ENCODE measurements around the gene LSG1. TPM values are rescaled to one million over a fixed set of nuclear protein-coding genes. Genes with fewer than 3 reads are reported as not detected.

LSG1 gene
- total RNA-seq, 1 experiment from 2014 or later, result 45.8 TPM

DNA sequence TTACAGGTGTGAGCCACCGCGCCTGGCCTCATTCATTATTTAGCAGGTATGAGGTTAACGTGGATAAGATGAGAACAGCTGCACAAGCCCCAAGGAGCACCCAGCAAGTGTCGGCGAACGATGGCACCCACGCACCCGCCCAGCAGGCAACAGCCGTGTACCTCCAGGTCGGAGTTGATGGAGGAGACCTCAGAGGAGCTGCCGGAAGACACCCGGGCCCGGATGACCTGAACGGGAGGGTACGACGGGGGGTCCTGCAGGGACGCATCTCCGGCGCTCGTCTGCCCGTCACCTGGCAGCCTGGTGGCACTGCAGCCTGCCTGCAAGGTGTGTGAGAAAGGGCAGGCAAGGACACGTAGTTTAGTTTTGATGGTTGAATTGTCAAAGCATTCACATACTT lies 67.9 kb downstream of the LSG1 start (continued):
- TF ChIP-seq, protein P1, sequence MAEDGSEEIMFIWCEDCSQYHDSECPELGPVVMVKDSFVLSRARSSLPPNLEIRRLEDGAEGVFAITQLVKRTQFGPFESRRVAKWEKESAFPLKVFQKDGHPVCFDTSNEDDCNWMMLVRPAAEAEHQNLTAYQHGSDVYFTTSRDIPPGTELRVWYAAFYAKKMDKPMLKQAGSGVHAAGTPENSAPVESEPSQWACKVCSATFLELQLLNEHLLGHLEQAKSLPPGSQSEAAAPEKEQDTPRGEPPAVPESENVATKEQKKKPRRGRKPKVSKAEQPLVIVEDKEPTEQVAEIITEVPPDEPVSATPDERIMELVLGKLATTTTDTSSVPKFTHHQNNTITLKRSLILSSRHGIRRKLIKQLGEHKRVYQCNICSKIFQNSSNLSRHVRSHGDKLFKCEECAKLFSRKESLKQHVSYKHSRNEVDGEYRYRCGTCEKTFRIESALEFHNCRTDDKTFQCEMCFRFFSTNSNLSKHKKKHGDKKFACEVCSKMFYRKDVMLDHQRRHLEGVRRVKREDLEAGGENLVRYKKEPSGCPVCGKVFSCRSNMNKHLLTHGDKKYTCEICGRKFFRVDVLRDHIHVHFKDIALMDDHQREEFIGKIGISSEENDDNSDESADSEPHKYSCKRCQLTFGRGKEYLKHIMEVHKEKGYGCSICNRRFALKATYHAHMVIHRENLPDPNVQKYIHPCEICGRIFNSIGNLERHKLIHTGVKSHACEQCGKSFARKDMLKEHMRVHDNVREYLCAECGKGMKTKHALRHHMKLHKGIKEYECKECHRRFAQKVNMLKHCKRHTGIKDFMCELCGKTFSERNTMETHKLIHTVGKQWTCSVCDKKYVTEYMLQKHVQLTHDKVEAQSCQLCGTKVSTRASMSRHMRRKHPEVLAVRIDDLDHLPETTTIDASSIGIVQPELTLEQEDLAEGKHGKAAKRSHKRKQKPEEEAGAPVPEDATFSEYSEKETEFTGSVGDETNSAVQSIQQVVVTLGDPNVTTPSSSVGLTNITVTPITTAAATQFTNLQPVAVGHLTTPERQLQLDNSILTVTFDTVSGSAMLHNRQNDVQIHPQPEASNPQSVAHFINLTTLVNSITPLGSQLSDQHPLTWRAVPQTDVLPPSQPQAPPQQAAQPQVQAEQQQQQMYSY (CRISPR knock-in tag; IDR thresholded peaks at IDR 0.05), result no peak
- TF ChIP-seq, protein P2, sequence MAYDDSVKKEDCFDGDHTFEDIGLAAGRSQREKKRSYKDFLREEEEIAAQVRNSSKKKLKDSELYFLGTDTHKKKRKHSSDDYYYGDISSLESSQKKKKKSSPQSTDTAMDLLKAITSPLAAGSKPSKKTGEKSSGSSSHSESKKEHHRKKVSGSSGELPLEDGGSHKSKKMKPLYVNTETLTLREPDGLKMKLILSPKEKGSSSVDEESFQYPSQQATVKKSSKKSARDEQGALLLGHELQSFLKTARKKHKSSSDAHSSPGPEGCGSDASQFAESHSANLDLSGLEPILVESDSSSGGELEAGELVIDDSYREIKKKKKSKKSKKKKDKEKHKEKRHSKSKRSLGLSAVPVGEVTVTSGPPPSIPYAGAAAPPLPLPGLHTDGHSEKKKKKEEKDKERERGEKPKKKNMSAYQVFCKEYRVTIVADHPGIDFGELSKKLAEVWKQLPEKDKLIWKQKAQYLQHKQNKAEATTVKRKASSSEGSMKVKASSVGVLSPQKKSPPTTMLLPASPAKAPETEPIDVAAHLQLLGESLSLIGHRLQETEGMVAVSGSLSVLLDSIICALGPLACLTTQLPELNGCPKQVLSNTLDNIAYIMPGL (CRISPR knock-in tag; IDR thresholded peaks at IDR 0.05), result no peak
- TF ChIP-seq ETV6 (CRISPR knock-in tag; IDR thresholded peaks at IDR 0.05) (no peak), ZNF423 (CRISPR knock-in tag; IDR thresholded peaks at IDR 0.05) (no peak), NR2C2 (CRISPR knock-in tag; IDR thresholded peaks at IDR 0.05) (no peak), HMGA2 (CRISPR knock-in tag; IDR thresholded peaks at IDR 0.05) (no peak), MYBL2 (CRISPR knock-in tag; IDR thresholded peaks at IDR 0.05) (no peak), TEAD4 (CRISPR knock-in tag; IDR thresholded peaks at IDR 0.05) (no peak), TP53 (CRISPR knock-in tag; IDR thresholded peaks at IDR 0.05) (no peak), GRHL2 (CRISPR knock-in tag; IDR thresholded peaks at IDR 0.05; ENCODE audit: insufficient replicate concordance, severe bottlenecking) (no peak), CREM (CRISPR knock-in tag; IDR thresholded peaks at IDR 0.05) (no peak), RORB (CRISPR knock-in tag; IDR thresholded peaks at IDR 0.05) (no peak), NFATC4 (CRISPR knock-in tag; IDR thresholded peaks at IDR 0.05) (no peak)
- TF ChIP-seq, protein P3, sequence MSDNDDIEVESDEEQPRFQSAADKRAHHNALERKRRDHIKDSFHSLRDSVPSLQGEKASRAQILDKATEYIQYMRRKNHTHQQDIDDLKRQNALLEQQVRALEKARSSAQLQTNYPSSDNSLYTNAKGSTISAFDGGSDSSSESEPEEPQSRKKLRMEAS (CRISPR knock-in tag; IDR thresholded peaks at IDR 0.05), result no peak

DNA sequence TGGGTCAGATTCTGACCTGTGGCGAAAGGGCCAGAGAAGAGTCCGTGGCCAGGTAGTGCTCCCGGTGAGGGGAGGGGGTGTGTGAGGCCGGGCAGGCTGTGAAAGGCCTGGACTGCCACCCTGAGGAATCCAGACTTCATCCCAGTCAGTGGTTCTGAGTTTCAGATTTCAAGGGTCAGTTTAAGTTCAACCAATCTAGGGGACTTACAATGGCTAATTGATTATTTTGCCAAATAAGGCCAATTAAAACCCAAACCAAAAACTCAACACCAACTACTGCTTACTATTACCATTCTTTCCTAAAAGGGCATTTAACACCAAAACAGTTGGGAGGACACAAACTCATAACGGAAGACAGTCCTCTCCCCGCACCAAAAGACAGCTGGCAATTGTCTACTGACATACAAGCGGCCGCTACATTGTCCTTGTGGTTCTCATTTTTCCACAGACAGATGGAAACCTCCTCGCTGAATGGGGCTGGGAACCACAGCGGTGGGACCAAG lies 69.3 kb downstream of the LSG1 start:
- CTCF ChIA-PET, result interaction anchor here (0.9 to 1.3 kb wide), 2 partner anchors 9 to 131 kb away, joined by 4 to 5 read pairs; no protein-coding TSS in a partner anchor
- Mint-ChIP-seq H3K36me3 (peaks cover 9% of the 10 kb centered on the region), H3K4me1 (no peaks in the 10 kb centered on the region), H3K4me3 (no peak overlapping the region), H3K27me3 (ENCODE audit: low read depth) (no peaks in the 10 kb centered on the region), H3K27ac (no peak overlapping the region), H3K9me3 (no peaks in the 10 kb centered on the region)
- ATAC-seq, result no peak
- no peak for DNase-seq (ENCODE audit: low spot score)
- POLR2A ChIA-PET, result interaction anchor here (0.6 kb wide), 1 partner anchor 13 kb away, joined by 3 read pairs; no protein-coding TSS in a partner anchor
- no peak for TF ChIP-seq ZNF232 (CRISPR knock-in tag; IDR thresholded peaks at IDR 0.05)
- TF ChIP-seq, protein P4, sequence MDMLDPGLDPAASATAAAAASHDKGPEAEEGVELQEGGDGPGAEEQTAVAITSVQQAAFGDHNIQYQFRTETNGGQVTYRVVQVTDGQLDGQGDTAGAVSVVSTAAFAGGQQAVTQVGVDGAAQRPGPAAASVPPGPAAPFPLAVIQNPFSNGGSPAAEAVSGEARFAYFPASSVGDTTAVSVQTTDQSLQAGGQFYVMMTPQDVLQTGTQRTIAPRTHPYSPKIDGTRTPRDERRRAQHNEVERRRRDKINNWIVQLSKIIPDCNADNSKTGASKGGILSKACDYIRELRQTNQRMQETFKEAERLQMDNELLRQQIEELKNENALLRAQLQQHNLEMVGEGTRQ (CRISPR knock-in tag; IDR thresholded peaks at IDR 0.05), result no peak
- TF ChIP-seq ZNF219 (CRISPR knock-in tag; IDR thresholded peaks at IDR 0.05; ENCODE audit: borderline replicate concordance), result no peak
- TF ChIP-seq TEAD4 (CRISPR knock-in tag; IDR thresholded peaks at IDR 0.05), result no peak
- TF ChIP-seq, protein P5, sequence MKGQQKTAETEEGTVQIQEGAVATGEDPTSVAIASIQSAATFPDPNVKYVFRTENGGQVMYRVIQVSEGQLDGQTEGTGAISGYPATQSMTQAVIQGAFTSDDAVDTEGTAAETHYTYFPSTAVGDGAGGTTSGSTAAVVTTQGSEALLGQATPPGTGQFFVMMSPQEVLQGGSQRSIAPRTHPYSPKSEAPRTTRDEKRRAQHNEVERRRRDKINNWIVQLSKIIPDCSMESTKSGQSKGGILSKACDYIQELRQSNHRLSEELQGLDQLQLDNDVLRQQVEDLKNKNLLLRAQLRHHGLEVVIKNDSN (CRISPR knock-in tag; IDR thresholded peaks at IDR 0.05), result no peak
- TF ChIP-seq, protein P6, sequence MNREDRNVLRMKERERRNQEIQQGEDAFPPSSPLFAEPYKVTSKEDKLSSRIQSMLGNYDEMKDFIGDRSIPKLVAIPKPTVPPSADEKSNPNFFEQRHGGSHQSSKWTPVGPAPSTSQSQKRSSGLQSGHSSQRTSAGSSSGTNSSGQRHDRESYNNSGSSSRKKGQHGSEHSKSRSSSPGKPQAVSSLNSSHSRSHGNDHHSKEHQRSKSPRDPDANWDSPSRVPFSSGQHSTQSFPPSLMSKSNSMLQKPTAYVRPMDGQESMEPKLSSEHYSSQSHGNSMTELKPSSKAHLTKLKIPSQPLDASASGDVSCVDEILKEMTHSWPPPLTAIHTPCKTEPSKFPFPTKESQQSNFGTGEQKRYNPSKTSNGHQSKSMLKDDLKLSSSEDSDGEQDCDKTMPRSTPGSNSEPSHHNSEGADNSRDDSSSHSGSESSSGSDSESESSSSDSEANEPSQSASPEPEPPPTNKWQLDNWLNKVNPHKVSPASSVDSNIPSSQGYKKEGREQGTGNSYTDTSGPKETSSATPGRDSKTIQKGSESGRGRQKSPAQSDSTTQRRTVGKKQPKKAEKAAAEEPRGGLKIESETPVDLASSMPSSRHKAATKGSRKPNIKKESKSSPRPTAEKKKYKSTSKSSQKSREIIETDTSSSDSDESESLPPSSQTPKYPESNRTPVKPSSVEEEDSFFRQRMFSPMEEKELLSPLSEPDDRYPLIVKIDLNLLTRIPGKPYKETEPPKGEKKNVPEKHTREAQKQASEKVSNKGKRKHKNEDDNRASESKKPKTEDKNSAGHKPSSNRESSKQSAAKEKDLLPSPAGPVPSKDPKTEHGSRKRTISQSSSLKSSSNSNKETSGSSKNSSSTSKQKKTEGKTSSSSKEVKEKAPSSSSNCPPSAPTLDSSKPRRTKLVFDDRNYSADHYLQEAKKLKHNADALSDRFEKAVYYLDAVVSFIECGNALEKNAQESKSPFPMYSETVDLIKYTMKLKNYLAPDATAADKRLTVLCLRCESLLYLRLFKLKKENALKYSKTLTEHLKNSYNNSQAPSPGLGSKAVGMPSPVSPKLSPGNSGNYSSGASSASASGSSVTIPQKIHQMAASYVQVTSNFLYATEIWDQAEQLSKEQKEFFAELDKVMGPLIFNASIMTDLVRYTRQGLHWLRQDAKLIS (CRISPR knock-in tag; IDR thresholded peaks at IDR 0.05; ENCODE audit: borderline replicate concordance), result no peak
- TF ChIP-seq IRF2 (CRISPR knock-in tag; IDR thresholded peaks at IDR 0.05; ENCODE audit: borderline replicate concordance, low read depth), result no peak
- TF ChIP-seq ZNF396 (CRISPR knock-in tag; IDR thresholded peaks at IDR 0.05; ENCODE audit: borderline replicate concordance), result no peak
- TF ChIP-seq, protein P7, sequence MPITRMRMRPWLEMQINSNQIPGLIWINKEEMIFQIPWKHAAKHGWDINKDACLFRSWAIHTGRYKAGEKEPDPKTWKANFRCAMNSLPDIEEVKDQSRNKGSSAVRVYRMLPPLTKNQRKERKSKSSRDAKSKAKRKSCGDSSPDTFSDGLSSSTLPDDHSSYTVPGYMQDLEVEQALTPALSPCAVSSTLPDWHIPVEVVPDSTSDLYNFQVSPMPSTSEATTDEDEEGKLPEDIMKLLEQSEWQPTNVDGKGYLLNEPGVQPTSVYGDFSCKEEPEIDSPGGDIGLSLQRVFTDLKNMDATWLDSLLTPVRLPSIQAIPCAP (CRISPR knock-in tag; IDR thresholded peaks at IDR 0.05), result no peak
- TF ChIP-seq FOXP1 (CRISPR knock-in tag; IDR thresholded peaks at IDR 0.05; ENCODE audit: borderline replicate concordance), result no peak
- TF ChIP-seq NR3C1 (CRISPR knock-in tag; conservative IDR thresholded peaks at IDR 0.05; ENCODE audit: low read depth), result no peak
- TF ChIP-seq, protein P8, sequence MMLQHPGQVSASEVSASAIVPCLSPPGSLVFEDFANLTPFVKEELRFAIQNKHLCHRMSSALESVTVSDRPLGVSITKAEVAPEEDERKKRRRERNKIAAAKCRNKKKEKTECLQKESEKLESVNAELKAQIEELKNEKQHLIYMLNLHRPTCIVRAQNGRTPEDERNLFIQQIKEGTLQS (CRISPR knock-in tag; conservative IDR thresholded peaks at IDR 0.05), result no peak
